Body of pancreas (tissue), 4 donors: ENCODE results near the gene MVB12B.

Source experiments
- CTCF ChIP-seq, 7 experiments: fragments of 450-650 bp in 4 of 7; fragments of 200-600 bp in 3 of 7; sonication (generic) in 3 of 7; IDR thresholded peaks; one replicate each; pipeline ENCODE4 v1.5.1; 2016 to 2019; ENCODE audit warnings: antibody characterized with exemption in 7 of 7
- POLR2A ChIP-seq, 3 donors: fragments of 450-650 bp; IDR thresholded peaks; one replicate each; pipeline ENCODE4 v1.6.1; 2016; ENCODE audit warnings: antibody characterized with exemption in 3 of 3, mild to moderate bottlenecking in 2 of 3

DNA sequence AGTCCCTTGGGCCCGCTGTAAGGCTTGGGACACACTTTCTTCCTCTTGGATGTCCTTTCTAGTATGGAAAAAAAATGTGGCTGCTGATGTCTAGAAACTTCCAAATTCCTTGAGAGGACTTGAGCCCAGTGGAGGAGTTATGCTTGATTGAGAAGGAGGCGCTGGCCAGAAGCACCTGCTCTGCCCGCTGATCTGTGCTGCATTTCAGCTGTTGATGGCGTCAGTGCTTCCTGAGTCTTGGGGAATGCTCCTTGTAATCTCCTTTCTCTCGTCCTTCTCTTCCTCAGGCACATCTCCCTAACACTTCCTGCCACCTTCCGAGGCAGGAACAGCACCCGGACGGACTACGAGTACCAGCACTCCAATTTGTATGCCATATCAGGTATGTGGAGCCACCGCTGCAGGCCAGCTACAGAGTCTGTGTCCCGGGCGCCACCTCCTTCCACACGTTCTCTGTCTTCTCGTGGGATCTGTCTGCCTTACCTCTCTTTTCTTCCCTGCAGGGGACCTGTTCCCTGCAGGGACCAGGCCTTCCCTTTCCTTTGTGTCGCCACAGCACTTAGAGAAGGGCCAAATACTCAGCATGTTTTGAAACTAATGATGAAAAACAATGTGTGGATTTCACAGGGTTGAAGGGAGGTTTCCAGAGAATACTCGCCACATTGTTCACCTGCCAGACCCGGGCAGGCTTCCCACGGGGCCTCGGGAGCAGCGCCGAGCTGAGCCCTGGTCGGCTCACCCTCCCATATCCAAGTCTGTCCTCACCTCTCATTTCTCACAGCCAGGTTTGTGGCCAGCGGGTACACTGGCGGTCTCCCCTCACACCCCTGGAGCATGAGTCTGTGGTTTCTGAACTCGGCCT is 95.2 kb downstream of the MVB12B start:
- TF ChIP-seq CTCF (IDR thresholded peaks at IDR 0.05) (no peak), POLR2A (IDR thresholded peaks at IDR 0.05) (no peak)
